NCI-H2196 (cell line): Measurements from ENCODE around the gene PHF21B.
"Not testable (repeated sequence)": the region's sequence is repeated elsewhere in the genome, so short reads cannot be mapped to it uniquely, and the experiment has no call there.

Source experiments
- DNase-seq: peaks from one replicate; lab custom pipeline; 2025; ENCODE audit not compliant: unreplicated experiment; lab: John Stamatoyannopoulos, UW

Gene PHF21B

GRCh38 chr22:45009606-45010531, at the start of gene PHF21B:
Gene PHF21B, minus strand, starts transcription at chr22:45010005. Its CDS starts 456 bp downstream, at chr22:45009549.
- DNase-seq, result peak; percentile 85

- DNase-seq, result no peak
Observed at GRCh38 chr22:45059296-45059695, 49.5 kb upstream of the PHF21B start.

DNA sequence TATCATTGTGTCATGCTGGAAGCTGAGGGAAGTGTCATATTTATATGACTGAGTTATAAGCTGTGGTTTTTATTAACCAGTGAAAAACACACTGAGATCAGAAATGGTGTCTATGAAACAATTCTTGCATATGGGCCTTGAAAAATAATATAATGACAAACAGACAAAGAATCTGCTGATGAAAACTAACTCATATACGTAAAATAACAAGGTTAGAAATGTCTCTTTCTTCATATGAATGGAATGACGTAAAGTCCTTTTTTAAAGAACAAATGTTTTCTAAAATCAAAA, 48.8 kb upstream of the PHF21B start:
- no peak for DNase-seq

DNA sequence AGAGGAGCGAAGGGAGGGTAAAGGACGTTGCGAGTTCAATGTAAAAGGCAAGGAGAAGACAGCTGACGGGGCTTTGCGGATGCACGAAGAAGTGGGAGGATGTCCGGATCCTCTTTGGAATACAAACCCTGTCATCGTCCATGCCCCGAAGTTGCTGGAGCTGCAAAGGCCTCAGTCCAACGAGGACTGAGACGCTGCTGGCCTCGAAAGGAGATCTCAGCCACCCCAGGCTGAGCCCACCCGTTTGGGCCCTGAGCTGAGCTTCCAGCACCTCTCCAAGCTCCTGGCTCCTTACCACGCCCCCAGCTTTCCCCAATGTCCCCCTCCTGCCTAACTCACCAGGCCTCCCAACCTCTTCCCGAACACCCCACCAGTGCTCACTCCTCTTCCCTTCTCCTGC, 46.1 kb upstream of the PHF21B start:
- DNase-seq, result no peak

- no peak for DNase-seq
Observed at GRCh38 chr22:45053571-45053970, 43.8 kb upstream of the PHF21B start.

GRCh38 chr22:45053094-45053493, 43.3 kb upstream of the PHF21B start:
- DNase-seq, result no peak

DNA sequence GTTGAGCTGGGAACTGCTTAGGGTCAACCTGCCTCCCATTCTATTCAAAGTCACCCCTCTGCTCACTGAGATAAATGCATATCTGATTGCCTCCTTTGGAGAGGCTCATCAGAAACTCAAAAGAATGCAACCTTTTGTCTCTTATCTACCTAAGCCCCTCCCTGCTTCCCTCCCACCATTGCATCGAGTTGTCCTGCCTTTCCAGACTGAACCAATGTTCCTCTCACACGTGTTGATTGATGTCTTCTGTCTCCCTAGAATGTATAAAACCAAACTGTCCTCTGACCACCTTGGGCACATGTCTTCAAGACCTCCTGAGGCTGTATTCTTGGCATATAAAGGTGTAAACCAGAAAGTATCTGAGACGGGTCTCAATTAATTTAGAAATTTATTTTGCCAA, 42.9 kb upstream of the PHF21B start:
- DNase-seq, result not testable (repeated sequence)

- no peak for DNase-seq
Observed at GRCh38 chr22:45051946-45052345, 42.1 kb upstream of the PHF21B start.

DNA sequence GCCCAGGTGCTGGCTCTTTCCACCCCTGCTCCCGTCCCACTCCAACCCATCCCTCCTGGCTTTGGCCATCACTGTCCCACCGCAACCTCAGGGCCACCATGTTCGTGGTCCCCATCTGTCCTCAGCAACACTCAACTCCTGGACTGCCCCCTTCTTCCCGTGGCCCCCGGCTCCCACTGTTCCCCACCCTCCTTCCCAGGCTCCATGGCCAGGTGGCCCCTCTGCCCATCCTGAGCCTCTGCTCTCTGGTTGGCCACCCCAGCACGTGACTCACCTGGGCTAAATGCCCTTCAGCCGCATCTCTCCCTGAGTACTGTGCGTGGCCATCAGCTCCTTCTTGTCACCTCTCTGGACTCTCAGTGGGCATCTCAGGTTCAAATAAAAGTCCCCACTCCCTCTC, 41.6 kb upstream of the PHF21B start:
- no peak for DNase-seq

- DNase-seq, result no peak
Observed at GRCh38 chr22:45047260-45047659, 37.5 kb upstream of the PHF21B start.

DNA sequence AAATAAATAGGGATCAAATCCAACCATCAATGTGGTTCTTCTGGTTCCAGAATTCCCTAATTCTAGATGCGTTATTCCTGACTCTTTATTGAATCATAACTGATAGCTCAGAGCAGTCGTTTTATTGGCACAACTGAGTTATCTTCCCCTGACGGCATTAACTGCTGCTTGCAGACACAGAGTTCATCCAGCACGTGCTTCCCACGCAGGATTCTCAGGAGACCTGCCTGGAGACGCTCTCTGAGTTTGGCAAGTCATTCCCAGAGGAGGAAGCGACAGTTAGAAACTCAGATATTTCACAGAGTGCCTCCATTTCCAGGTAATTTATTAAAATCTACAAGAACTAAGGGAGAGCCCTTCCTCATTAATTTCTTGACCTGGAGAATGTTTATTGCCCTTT, 35.4 kb upstream of the PHF21B start:
- DNase-seq, result no peak

DNA sequence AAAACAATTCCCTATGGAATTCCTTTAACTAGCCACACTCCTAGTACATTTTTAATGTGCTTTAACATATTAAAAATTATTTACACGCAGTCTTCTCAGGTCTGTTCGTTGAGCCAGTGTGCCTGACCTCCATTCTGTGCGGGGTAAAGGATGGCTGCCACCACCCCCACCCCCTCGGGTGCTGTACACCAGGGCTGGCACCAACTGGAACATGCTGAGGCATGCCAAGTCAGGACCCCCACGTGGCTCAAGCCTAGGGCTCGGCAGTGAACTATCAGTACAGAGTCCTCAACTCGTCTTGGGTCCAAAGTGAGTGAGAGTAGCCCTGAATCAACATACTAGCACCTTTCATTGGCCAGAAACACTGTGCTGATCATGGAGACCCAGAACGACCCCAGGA, 32.5 kb upstream of the PHF21B start:
- DNase-seq, result no peak

DNA sequence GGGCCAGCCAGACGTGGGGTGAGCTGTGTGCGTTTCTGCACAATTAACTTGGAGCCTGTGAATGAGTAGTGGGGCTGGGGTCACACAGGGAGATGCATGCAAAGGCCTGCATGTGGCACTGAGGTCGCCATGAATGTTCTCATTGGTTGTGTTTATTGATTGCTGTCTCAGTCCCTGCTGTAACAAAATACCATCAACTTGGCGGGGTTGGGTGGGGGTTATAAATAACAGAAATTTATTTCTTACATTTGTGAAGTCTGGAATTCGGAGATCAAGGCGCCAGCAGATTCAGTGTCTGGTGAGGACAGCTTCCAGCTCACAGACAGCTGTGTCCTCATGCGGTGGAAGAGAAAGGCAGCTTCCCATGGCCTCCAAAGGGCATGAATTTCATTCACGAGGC, 29.3 kb upstream of the PHF21B start:
- no peak for DNase-seq

GRCh38 chr22:45036154-45036553, 26.3 kb upstream of the PHF21B start:
- peak; percentile 27 for DNase-seq

GRCh38 chr22:45034821-45035220, 25.0 kb upstream of the PHF21B start:
- no peak for DNase-seq

- no peak for DNase-seq
Observed at GRCh38 chr22:45034156-45034555, 24.4 kb upstream of the PHF21B start.

DNA sequence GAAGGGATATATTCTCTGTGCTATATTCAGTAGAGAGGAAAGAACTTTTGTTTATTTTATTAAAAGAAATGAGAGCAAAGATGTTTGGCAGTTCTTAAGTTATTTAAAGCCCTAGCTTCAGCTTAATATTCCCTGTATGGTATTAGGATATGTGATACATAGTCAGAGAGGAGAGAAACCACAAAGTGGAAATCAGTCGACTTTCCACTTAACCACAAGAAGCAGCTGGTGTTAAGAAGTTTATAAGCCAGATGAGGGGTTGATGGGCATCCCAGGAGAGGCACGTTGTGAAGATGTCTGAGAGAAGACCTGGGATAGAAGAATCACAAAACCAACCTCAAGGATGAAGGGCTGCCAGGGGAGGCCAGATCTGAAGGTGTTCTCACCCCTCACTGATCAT, 23.3 kb upstream of the PHF21B start:
- no peak for DNase-seq

GRCh38 chr22:45031629-45032403, 22.0 kb upstream of the PHF21B start:
- DNase-seq, result no peak

DNA sequence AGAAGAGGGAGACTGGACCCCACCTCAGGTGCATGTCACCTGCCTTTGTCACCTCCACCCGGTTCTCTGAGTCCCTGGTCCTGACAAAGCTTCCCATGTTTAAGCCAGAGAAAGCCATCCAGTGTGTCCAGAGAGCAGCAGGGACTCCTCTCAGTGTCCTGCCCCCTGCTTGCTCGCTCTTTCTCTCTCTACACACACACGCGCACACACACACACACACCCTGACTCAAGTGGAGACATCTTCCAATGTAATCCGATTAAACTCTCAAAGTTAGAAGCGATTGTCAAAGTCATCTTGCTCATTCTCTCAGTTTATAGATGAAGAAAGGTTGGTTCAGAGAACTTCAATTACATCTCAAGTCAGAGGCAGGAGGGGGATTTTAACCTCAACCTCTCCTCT, 19.7 kb upstream of the PHF21B start:
- DNase-seq, result no peak

GRCh38 chr22:45026511-45026910, 16.7 kb upstream of the PHF21B start:
- no peak for DNase-seq

DNA sequence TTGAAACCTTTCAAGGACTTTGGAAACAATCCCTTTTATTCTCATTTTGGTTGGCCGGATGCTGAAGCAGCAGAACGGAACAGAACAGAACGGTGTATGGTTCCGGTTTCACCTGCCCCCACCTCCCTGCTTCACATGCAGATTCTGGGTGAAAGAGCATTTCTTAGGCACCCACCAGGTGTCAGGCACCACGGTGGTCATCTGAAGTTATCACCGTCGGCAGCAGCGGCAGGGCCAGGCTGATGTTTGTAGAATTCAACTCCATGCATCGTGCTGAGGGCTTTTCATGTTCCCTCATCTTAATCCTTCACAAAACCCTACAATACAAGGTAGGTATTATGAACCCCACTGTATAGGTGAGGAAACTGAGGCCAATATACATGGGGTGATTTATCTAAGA, 13.6 kb upstream of the PHF21B start:
- no peak for DNase-seq

DNA sequence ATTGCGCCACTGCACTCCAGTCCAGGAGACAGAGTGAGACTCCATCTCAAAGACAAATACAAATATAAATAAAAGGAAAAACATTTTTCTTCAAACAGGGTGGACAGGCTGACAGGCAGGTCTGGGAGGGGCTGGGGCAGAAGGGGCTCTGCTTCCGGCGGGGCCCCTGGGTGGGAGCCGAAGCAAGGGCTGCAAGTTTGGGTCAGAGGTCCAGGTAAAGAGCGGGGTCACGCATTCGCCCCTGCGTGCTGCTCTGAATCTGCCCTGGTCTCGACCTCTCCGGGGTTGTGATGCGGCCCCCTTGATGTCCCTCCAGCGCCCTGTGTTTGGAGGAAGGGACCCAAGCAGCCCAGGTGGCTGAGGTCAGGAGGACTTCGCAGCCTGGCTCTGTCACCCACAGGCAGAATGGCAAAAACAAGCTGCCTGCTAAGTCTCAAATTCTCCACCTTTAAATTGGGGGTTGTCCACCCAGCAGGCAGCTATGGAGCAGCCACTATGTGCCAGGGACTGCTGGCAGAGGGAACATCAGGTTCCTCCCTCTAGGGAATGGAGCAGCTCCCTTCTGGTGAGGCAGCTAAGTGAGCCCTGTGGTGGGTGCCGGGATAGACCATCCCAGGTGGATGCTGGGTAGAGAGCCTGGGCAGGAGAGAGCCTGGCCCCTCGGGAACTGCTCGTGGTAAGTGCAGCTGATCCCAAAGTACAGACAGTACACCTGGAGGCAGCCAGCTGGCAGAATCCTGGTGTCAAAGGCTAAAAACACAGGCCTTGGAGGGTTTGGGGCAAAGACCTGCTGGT, 10.3 kb upstream of the PHF21B start:
- no peak for DNase-seq
